Lung (tissue), 12 donors: ENCODE measurements around the gene GABARAP. TPM values are rescaled to one million over a fixed set of nuclear protein-coding genes. Genes with fewer than 3 reads are reported as not detected.

Source experiments
- ATAC-seq: fragments of 200-7000 bp; cut with Tn5 transposase; one replicate; pipeline ENCODE4 v1.9.1; 2020; ENCODE audit warnings: moderate number of reproducible peaks; ENCODE audit not compliant: insufficient read depth, low FRiP score
- DNase-seq, 3 donors: peaks; one replicate each; pipeline ENCODE4 v3.0.0-alpha.2; 2013 to 2017
- H3K27ac ChIP-seq, 2 donors: one replicate each; pipeline ENCODE4 v1.5.1; 2013; ENCODE audit warnings: mild to moderate bottlenecking in 2 of 2, moderate library complexity in 2 of 2, control low read depth in 1 of 2, inconsistent platforms in 1 of 2, low read depth in 1 of 2, low read length in 1 of 2
- H3K27me3 ChIP-seq, 3 donors: one replicate each; pipeline ENCODE4 v1.5.1; 2013; ENCODE audit warnings: low read length in 2 of 3; ENCODE audit not compliant: control insufficient read depth in 3 of 3, insufficient read depth in 3 of 3
- H3K36me3 ChIP-seq, 4 donors: one replicate each; pipeline ENCODE4 v1.5.1; 2013; ENCODE audit warnings: low read length in 4 of 4, mild to moderate bottlenecking in 1 of 4, moderate library complexity in 1 of 4; ENCODE audit not compliant: control insufficient read depth in 4 of 4, insufficient read depth in 4 of 4
- H3K4me1 ChIP-seq, 5 donors: one replicate each; pipeline ENCODE4 v1.5.1; 2013; ENCODE audit warnings: low read length in 5 of 5, mild to moderate bottlenecking in 2 of 5, moderate library complexity in 1 of 5; ENCODE audit not compliant: control insufficient read depth in 5 of 5, insufficient read depth in 5 of 5
- H3K4me3 ChIP-seq: one replicate; pipeline ENCODE4 v1.5.1; 2013; ENCODE audit warnings: mild to moderate bottlenecking, control low read depth, moderate library complexity
- H3K9ac ChIP-seq, 2 donors: one replicate each; pipeline ENCODE4 v1.5.1; 2013; ENCODE audit warnings: low read length in 2 of 2, control low read depth in 1 of 2; ENCODE audit not compliant: insufficient read depth in 1 of 2
- H3K9me3 ChIP-seq, 4 donors: one replicate each; pipeline ENCODE4 v1.5.1; 2013; ENCODE audit warnings: low read length in 3 of 4, mild to moderate bottlenecking in 1 of 4, moderate library complexity in 1 of 4; ENCODE audit not compliant: control insufficient read depth in 4 of 4, insufficient read depth in 3 of 4
- CTCF ChIP-seq: IDR thresholded peaks from 2 replicates; pipeline ENCODE4 v1.5.1; 2012; ENCODE audit warnings: mild to moderate bottlenecking; ENCODE audit errors: control extremely low read depth, extremely low read depth
- WGBS, 2 donors: extraction: QIAGEN DNeasy Blood & Tissue Kit; methylation state at CpG; one replicate each; pipeline ENCODE4 v1.1.7; 2013; 5-methylcytosine and 5-hydroxymethylcytosine counted together
- polyA plus RNA-seq, 2 donors: library from polyadenylated mRNA; stranded (reverse); fragments of 200-250 nt; gene quantifications; one replicate each; pipeline ENCODE4 v1.2.1, GENCODE V29; 2013
- total RNA-seq, 2 donors: library from RNA; depleted of rRNA in 1 of 2; stranded (reverse); fragments of >200 nt in 1 of 2; gene quantifications; one replicate each; pipeline ENCODE4 v1.2.1, GENCODE V29; 2014 to 2021
- donor health status: control.
- donor health status: control.
- donor health status: Bipolar disorder and iron deficiency.
- donor health status: healthy.
- donor health status: DM: yes; HTN: yes; CAD: no.

The GABARAP gene
- total and polyA plus RNA-seq, 4 donors, result 315 to 1,149 (median 685) TPM

GRCh38 chr17:7283471-7284216, 41.4 kb upstream of the GABARAP start:
- 80 to 88% methylated on average over 18 of the region's 18 CpGs for WGBS, 2 donors
- Histone ChIP-seq H3K36me3 (no peaks in the 10 kb centered on the region), H3K4me1 (peaks cover 0 to 21% (median 4%) of the 10 kb centered on the region in 5 donors), H3K9ac (no peak overlapping the region), H3K4me3 (no peak overlapping the region), H3K27ac (peak overlapping the region in 1 of 2 donors; percentile 85), H3K27me3 (peaks cover 0 to 8% (median 0%) of the 10 kb centered on the region in 3 donors), H3K9me3 (no peaks in the 10 kb centered on the region)
- DNase-seq (no peak), ATAC-seq (no peak)
- no peak for TF ChIP-seq CTCF

GRCh38 chr17:7282752-7283321, 40.6 kb upstream of the GABARAP start:
- 58 to 59% methylated on average over 6 of the region's 6 CpGs for WGBS, 2 donors
- TF ChIP-seq CTCF, result no peak
- ATAC-seq (no peak), DNase-seq (no peak)
- Histone ChIP-seq H3K9me3 (no peaks in the 10 kb centered on the region), H3K9ac (no peak overlapping the region), H3K36me3 (no peaks in the 10 kb centered on the region), H3K4me3 (no peak overlapping the region), H3K4me1 (peaks cover 0 to 21% (median 4%) of the 10 kb centered on the region in 5 donors), H3K27ac (peak overlapping the region in 1 of 2 donors; percentile 85), H3K27me3 (peaks cover 0 to 8% (median 0%) of the 10 kb centered on the region in 3 donors)

DNA sequence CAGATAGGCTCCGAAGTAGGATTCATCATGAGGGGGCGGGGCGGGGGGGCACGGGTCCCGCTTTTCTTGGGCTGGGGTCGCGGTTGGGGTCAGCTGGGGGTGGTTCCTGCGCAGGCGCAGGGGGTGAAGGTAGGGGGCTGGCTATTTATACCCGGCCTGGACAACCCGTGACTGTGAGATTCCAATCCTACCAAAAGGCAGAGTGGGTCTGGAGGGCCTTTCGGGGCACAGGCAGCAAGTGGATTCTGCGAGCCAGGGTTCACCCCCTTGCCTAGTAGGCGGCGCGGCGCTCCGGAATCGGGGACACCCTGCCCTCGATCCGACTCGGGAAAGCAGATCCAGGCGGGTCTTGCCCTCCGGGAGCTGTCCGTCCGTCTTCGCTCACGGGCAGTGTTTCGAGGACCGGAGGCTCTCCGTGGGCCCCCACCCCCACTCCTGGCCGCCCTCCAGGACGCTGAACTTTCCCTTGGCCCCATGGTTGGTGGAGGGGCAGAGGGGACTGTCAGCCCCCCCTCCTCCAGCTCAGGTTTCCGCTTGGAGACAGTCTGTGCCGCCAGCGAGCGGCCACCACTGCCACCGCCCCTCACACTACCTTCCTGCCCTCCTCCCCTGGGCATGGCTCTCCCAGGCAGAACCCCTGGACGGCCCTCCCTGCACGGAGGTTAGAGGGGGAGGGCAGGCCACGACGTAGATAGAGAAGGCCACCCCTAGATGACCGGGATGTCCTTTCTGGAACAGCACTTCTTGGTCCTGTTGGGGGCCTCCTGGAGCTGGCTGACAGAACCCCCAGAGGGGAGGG, 39.9 kb upstream of the GABARAP start:
- TF ChIP-seq CTCF, result no peak
- H3K27me3 ChIP-seq, result peaks cover 0 to 8% (median 0%) of the 10 kb centered on the region in 3 donors
- H3K36me3 ChIP-seq, result no peaks in the 10 kb centered on the region
- WGBS, 2 donors, result 1 to 4% methylated on average over 35 to 43 of the region's 43 CpGs
- peak overlapping the region; percentile 25 for H3K4me3 ChIP-seq
- DNase-seq (peak in 2 of 3 donors; percentile 51 to 53), ATAC-seq (no peak)
- H3K9me3 ChIP-seq, result no peaks in the 10 kb centered on the region
- peak overlapping the region in 1 of 2 donors; percentile 85 for H3K27ac ChIP-seq
- peaks cover 0 to 21% (median 4%) of the 10 kb centered on the region in 5 donors for H3K4me1 ChIP-seq
- H3K9ac ChIP-seq, result no peak overlapping the region
